Transverse colon (tissue), 4 donors: ENCODE measurements around the gene PRR5L.

Source experiments
- CTCF ChIP-seq, 5 experiments: fragments of 200-600 bp in 3 of 5; fragments of 450-650 bp in 2 of 5; sonication (generic) in 3 of 5; IDR thresholded peaks; 1 replicate in 2 of 5; 2 replicates in 3 of 5; pipeline ENCODE4 v1.5.1; 2016 to 2017; ENCODE audit warnings: antibody characterized with exemption in 5 of 5, inconsistent platforms in 3 of 5, mild to moderate bottlenecking in 2 of 5, moderate library complexity in 1 of 5
- POLR2AphosphoS5 ChIP-seq, 3 donors: sonication (generic); formaldehyde crosslinking; IDR thresholded peaks; one replicate each; pipeline ENCODE4 v1.6.1; 2016; ENCODE audit warnings: antibody characterized with exemption in 3 of 3

GRCh38 chr11:36326524-36327419 lies 30.7 kb downstream of the PRR5L start:
- TF ChIP-seq POLR2AphosphoS5 (IDR thresholded peaks at IDR 0.05) (no peak), CTCF (IDR thresholded peaks at IDR 0.05) (no peak)
